ENCODE measurements around the gene LPP. TPM values are rescaled to one million over a fixed set of nuclear protein-coding genes. Genes with fewer than 3 reads are reported as not detected.

LPP gene
- total RNA-seq, 1 donor from 2014 or later, result 14.2 TPM

DNA sequence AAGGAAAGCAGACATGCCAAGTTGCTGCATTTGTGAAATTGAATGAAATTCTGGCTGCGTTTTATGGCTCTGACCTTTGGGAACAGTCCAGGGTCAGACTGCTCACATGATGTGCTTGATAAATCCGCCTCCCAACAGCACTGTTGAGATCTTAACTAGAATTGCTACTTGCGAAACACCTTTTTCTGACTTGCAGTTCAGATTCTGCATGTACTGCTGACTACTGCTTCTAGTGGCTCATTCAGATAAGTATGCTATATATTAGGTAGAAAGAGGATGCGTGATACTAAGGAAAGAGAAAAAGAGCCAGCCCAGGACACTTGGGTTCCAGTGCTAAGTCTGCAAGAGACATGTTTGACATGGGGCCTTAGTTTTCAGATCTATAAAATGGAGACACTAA is 129.4 kb downstream of the LPP start:
- FAIRE-seq (no peak), DNase-seq (ENCODE audit: low read depth) (no peak)
- TF ChIP-seq, protein P1, sequence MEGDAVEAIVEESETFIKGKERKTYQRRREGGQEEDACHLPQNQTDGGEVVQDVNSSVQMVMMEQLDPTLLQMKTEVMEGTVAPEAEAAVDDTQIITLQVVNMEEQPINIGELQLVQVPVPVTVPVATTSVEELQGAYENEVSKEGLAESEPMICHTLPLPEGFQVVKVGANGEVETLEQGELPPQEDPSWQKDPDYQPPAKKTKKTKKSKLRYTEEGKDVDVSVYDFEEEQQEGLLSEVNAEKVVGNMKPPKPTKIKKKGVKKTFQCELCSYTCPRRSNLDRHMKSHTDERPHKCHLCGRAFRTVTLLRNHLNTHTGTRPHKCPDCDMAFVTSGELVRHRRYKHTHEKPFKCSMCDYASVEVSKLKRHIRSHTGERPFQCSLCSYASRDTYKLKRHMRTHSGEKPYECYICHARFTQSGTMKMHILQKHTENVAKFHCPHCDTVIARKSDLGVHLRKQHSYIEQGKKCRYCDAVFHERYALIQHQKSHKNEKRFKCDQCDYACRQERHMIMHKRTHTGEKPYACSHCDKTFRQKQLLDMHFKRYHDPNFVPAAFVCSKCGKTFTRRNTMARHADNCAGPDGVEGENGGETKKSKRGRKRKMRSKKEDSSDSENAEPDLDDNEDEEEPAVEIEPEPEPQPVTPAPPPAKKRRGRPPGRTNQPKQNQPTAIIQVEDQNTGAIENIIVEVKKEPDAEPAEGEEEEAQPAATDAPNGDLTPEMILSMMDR (IDR thresholded peaks at IDR 0.05; ENCODE audit: insufficient read depth, low read length, severe bottlenecking), result no peak
- Histone ChIP-seq H3K36me3 (ENCODE audit: control insufficient read depth, insufficient read depth, low read length) (no peaks in the 10 kb centered on the region), H3K27me3 (ENCODE audit: control insufficient read depth, insufficient read depth, low read length) (no peaks in the 10 kb centered on the region), H3K4me3 (ENCODE audit: low read depth, low read length) (no peak overlapping the region)

DNA sequence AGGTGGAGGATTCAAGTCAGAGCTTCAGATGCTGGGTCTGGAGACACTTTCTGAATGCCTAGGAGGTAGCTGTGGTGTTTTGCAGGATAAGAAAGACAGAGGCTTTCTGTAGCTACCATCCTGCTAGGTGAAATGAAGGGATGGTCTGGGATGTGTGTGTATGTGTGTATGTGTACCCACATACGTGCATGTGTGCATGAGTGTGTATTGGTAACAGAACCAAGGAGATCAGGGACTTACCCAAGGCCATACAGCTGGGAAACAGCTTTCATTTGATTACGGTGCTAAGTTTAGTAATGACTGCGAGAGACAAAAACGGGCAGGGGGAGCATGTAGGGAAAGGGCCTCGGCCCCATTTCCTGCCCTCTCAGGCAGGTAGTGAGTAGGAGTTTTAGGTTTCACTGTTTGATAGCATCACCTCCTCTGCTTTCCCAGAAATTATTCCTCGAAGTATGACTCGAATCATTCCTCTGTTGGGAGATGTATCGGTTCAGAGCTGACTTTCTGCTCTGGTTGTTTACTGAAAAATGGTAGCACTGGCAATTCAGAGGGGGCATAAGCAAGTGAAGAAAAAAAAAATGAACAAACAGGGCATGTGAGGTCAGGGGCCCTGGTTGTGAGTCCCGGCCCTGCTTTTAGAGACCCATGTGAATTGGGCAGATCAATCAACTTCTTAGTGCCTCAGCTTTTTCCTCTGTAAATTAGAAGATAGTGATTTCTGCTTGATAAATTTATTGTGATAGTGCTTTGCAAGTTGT is 130.7 kb downstream of the LPP start:
- Histone ChIP-seq H3K27me3 (ENCODE audit: control insufficient read depth, insufficient read depth, low read length) (no peaks in the 10 kb centered on the region), H3K4me3 (ENCODE audit: low read depth, low read length) (no peak overlapping the region), H3K36me3 (ENCODE audit: control insufficient read depth, insufficient read depth, low read length) (no peaks in the 10 kb centered on the region)
- TF ChIP-seq, protein P1 (IDR thresholded peaks at IDR 0.05; ENCODE audit: insufficient read depth, low read length, severe bottlenecking), result no peak
- DNase-seq (ENCODE audit: low read depth) (peak; percentile 56), FAIRE-seq (no peak)

DNA sequence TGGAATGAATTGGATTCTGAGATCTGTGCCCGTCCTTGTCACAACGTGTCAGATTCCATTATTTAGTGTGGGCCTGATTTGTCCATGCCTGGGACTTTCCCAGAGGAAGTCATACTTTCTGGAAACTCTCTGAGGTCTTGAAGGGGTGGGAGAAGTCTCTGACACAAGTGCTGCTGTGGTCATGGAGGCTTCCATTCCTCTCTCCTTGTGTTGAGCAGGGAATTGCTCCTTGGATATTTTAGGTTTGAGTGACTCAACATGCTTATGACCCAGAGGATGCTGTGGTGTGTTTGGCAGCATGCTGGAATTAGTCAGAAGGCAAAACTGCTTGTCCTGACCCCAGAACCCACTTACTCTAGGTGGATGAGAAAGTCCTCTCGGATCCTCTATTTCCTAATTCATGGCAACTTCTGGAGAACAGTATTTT is 132.1 kb downstream of the LPP start:
- FAIRE-seq, result no peak
- peak; percentile 97 for DNase-seq (ENCODE audit: low read depth)
- no peak overlapping the region for H3K4me3 ChIP-seq (ENCODE audit: low read depth, low read length)
- H3K27me3 ChIP-seq (ENCODE audit: control insufficient read depth, insufficient read depth, low read length), result no peaks in the 10 kb centered on the region
- H3K36me3 ChIP-seq (ENCODE audit: control insufficient read depth, insufficient read depth, low read length), result no peaks in the 10 kb centered on the region
- TF ChIP-seq, protein P1 (IDR thresholded peaks at IDR 0.05; ENCODE audit: insufficient read depth, low read length, severe bottlenecking), result no peak

DNA sequence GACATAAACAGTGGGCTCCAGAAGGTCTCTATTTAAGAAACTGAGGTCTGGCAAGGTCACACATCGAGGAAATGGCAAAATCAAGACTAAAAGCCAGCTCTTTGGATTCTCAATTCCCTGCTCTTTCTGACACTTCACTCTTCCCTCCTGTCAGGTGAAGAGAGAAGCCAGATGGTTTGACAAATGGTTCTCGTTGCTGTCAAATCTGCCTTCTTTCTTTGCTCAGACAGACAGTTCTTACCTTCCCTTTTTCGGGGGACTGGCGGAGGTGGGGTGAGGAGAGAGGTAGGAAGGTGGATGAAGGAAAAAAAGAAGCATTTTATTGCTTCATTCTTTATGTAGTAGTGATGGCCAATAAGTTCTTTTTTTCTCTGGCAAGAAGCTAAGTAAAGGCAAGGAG is 133.4 kb downstream of the LPP start:
- Histone ChIP-seq H3K36me3 (ENCODE audit: control insufficient read depth, insufficient read depth, low read length) (no peaks in the 10 kb centered on the region), H3K4me3 (ENCODE audit: low read depth, low read length) (no peak overlapping the region), H3K27me3 (ENCODE audit: control insufficient read depth, insufficient read depth, low read length) (no peaks in the 10 kb centered on the region)
- DNase-seq (ENCODE audit: low read depth) (no peak), FAIRE-seq (no peak)
- TF ChIP-seq, protein P1 (IDR thresholded peaks at IDR 0.05; ENCODE audit: insufficient read depth, low read length, severe bottlenecking), result no peak

DNA sequence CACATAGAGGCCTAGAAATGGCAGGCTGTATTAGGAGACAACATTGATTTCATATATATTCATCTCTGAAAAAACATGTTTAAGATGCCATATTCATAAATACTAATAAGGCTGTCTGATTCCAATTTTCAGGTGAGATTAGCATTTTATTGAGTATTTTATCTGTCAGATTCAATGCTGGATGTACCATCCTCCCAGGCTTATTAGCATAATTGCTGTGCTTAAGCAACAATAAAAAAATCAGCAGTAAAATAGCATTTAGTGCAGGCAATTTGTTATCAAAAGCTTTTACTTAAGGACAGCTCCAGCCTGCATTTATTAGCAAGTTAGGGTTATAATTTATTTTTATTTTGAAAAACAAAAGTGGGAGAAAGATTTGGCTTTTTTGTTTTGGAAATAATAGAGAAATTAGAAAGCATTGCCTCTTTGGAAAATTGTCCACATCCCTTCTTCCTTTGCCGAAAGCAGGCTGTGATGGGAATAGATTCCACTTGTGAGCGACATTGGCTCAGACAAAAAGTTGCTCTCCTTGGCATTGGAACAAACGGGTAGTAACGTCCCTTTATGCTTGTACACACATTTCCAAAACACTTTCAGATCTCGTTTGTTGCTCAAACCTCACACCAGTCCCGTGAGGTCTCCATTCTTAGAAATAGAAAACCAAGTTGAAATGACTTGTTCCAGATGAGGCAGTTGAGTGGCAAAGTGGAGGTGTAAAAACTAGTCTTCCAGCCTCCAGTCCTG is 134.0 kb downstream of the LPP start:
- H3K4me3 ChIP-seq (ENCODE audit: low read depth, low read length), result no peak overlapping the region
- no peaks in the 10 kb centered on the region for H3K27me3 ChIP-seq (ENCODE audit: control insufficient read depth, insufficient read depth, low read length)
- FAIRE-seq (no peak), DNase-seq (ENCODE audit: low read depth) (no peak)
- no peaks in the 10 kb centered on the region for H3K36me3 ChIP-seq (ENCODE audit: control insufficient read depth, insufficient read depth, low read length)
- TF ChIP-seq, protein P1 (IDR thresholded peaks at IDR 0.05; ENCODE audit: insufficient read depth, low read length, severe bottlenecking), result no peak
